H9 (cell line): Measurements from ENCODE around the gene CACNA1I. TPM values are rescaled to one million over a fixed set of nuclear protein-coding genes. Genes with fewer than 3 reads are reported as not detected.
A peak's percentile ranks its signal among the peaks of the same experiment; 100 is the strongest.

Experiments
- DNase-seq: peaks from one replicate; pipeline ENCODE4 v3.0.0-alpha.2; 2017
- H2AFZ ChIP-seq: one replicate; pipeline ENCODE4 v1.6.1; 2013; ENCODE audit warnings: mild to moderate bottlenecking, low read length, control low read depth, moderate library complexity
- H2AK5ac ChIP-seq: 2 replicates; pipeline ENCODE4 v1.6.1; 2013; ENCODE audit warnings: low read length, control low read depth, mixed read lengths; ENCODE audit not compliant: insufficient read length
- H2BK120ac ChIP-seq: one replicate; pipeline ENCODE4 v1.6.1; 2013; ENCODE audit warnings: low read depth, mild to moderate bottlenecking, low read length, control low read depth, inconsistent platforms; ENCODE audit not compliant: poor library complexity, severe bottlenecking
- H2BK12ac ChIP-seq: 2 replicates; pipeline ENCODE4 v1.6.1; 2013; ENCODE audit warnings: low read length, control low read depth, mixed read lengths, low read depth; ENCODE audit not compliant: insufficient read length
- H2BK15ac ChIP-seq: 2 replicates; pipeline ENCODE4 v1.6.1; 2013; ENCODE audit warnings: low read depth, low read length, control low read depth
- H2BK20ac ChIP-seq: one replicate; pipeline ENCODE4 v1.6.1; 2013; ENCODE audit warnings: low read depth, mild to moderate bottlenecking, low read length, control low read depth, inconsistent platforms; ENCODE audit not compliant: poor library complexity, severe bottlenecking
- H2BK5ac ChIP-seq: 2 replicates; pipeline ENCODE4 v1.6.1; 2013; ENCODE audit warnings: low read length, control low read depth, mixed read lengths; ENCODE audit not compliant: insufficient read length
- H3K14ac ChIP-seq: 2 replicates; pipeline ENCODE4 v1.6.1; 2013; ENCODE audit warnings: low read length, control low read depth; ENCODE audit not compliant: insufficient read depth
- H3K18ac ChIP-seq: 2 replicates; pipeline ENCODE4 v1.6.1; 2013; ENCODE audit warnings: low read depth, mild to moderate bottlenecking, mixed read lengths, low read length, control low read depth; ENCODE audit not compliant: insufficient read length
- H3K23ac ChIP-seq: 2 replicates; pipeline ENCODE4 v1.6.1; 2013; ENCODE audit warnings: low read length, control low read depth, mixed read lengths, low read depth; ENCODE audit not compliant: insufficient read length
- H3K23me2 ChIP-seq: 2 replicates; pipeline ENCODE4 v1.6.1; 2013; ENCODE audit warnings: low read depth, mild to moderate bottlenecking, mixed read lengths, low read length, control low read depth; ENCODE audit not compliant: insufficient read length, poor library complexity, severe bottlenecking
- H3K27ac ChIP-seq: 2 replicates; pipeline ENCODE4 v1.5.1; 2013; ENCODE audit warnings: low read length, control low read depth, mixed read lengths, low read depth; ENCODE audit not compliant: insufficient read length
- H3K27me3 ChIP-seq: 2 replicates; pipeline ENCODE4 v1.6.1; 2013; ENCODE audit warnings: low read length, control low read depth, inconsistent platforms; ENCODE audit not compliant: insufficient read depth
- H3K4ac ChIP-seq: 2 replicates; pipeline ENCODE4 v1.6.1; 2013; ENCODE audit warnings: low read depth, mild to moderate bottlenecking, control low read depth, inconsistent platforms, low read length, moderate library complexity
- H3K4me1 ChIP-seq: 2 replicates; pipeline ENCODE4 v1.6.1; 2013; ENCODE audit warnings: low read length, control low read depth, inconsistent platforms; ENCODE audit not compliant: insufficient read depth
- H3K4me2 ChIP-seq: 2 replicates; pipeline ENCODE4 v1.6.1; 2013; ENCODE audit warnings: low read length, control low read depth, mixed read lengths; ENCODE audit not compliant: insufficient read length, insufficient read depth
- H3K56ac ChIP-seq: 2 replicates; pipeline ENCODE4 v1.6.1; 2013; ENCODE audit warnings: low read depth, mild to moderate bottlenecking, mixed read lengths, low read length, control low read depth; ENCODE audit not compliant: insufficient read length
- H3K79me1 ChIP-seq: 2 replicates; pipeline ENCODE4 v1.6.1; 2013; ENCODE audit warnings: low read depth, mild to moderate bottlenecking, moderate library complexity, low read length, control low read depth, inconsistent platforms; ENCODE audit not compliant: insufficient read depth, poor library complexity, severe bottlenecking
- H3K79me2 ChIP-seq: 2 replicates; pipeline ENCODE4 v1.6.1; 2013; ENCODE audit warnings: low read length, control low read depth, inconsistent platforms; ENCODE audit not compliant: insufficient read depth
- H3K9ac ChIP-seq: 2 replicates; pipeline ENCODE4 v1.6.1; 2013; ENCODE audit warnings: low read length, control low read depth, mixed read lengths; ENCODE audit not compliant: insufficient read length; ENCODE audit errors: extremely low read depth
- H3K9me3 ChIP-seq: one replicate; pipeline ENCODE4 v1.6.1; 2013; ENCODE audit warnings: low read depth, low read length, inconsistent platforms; ENCODE audit not compliant: control insufficient read depth
- H3T11ph ChIP-seq: one replicate; pipeline ENCODE4 v1.6.1; 2013; ENCODE audit warnings: mild to moderate bottlenecking, low read length, control low read depth, inconsistent platforms
- H4K20me1 ChIP-seq: one replicate; pipeline ENCODE4 v1.6.1; 2013; ENCODE audit not compliant: control insufficient read depth, insufficient read length, insufficient read depth
- H4K5ac ChIP-seq: 2 replicates; pipeline ENCODE4 v1.6.1; 2013; ENCODE audit warnings: low read depth, mild to moderate bottlenecking, mixed read lengths, low read length, control low read depth; ENCODE audit not compliant: insufficient read length
- H4K8ac ChIP-seq: replicated peaks from 2 replicates; pipeline ENCODE4 v1.6.1; 2013; ENCODE audit warnings: low read length, control low read depth, mixed read lengths, low read depth; ENCODE audit not compliant: insufficient read length
- H4K91ac ChIP-seq: 2 replicates; pipeline ENCODE4 v1.6.1; 2013; ENCODE audit warnings: low read depth, mild to moderate bottlenecking, moderate library complexity, mixed read lengths, low read length, control low read depth; ENCODE audit not compliant: insufficient read length
- H3K27ac Mint-ChIP-seq, 3 experiments: 2 replicates in 2 of 3; 3 replicates in 1 of 3; pipeline ENCODE4 v1.8.0; 2020 to 2021; ENCODE audit warnings: mixed read lengths in 3 of 3, mild to moderate bottlenecking in 1 of 3, moderate library complexity in 1 of 3
- H3K27me3 Mint-ChIP-seq: 2 replicates; pipeline ENCODE4 v1.8.0; 2021; ENCODE audit warnings: low read depth, mild to moderate bottlenecking, moderate library complexity, mixed read lengths
- H3K36me3 Mint-ChIP-seq, 3 experiments: 2 replicates in 2 of 3; 3 replicates in 1 of 3; pipeline ENCODE4 v1.8.0; 2020 to 2021; ENCODE audit warnings: low read depth in 3 of 3, mixed read lengths in 3 of 3; ENCODE audit not compliant: insufficient read depth in 1 of 3
- H3K4me1 Mint-ChIP-seq, 2 experiments: 2 replicates each; pipeline ENCODE4 v1.8.0; 2020; ENCODE audit warnings: mixed read lengths in 2 of 2
- H3K4me3 Mint-ChIP-seq, 2 experiments: 2 replicates in 1 of 2; 3 replicates in 1 of 2; pipeline ENCODE4 v1.8.0; 2020 to 2021; ENCODE audit warnings: mild to moderate bottlenecking in 2 of 2, mixed read lengths in 2 of 2, moderate library complexity in 1 of 2
- H3K9me3 Mint-ChIP-seq, 2 experiments: 2 replicates in 1 of 2; 3 replicates in 1 of 2; pipeline ENCODE4 v1.8.0; 2020; ENCODE audit warnings: mild to moderate bottlenecking in 2 of 2, mixed read lengths in 2 of 2, moderate library complexity in 1 of 2
- WGBS: extraction: QIAGEN DNeasy Blood & Tissue Kit; methylation state at CpG from one replicate; pipeline ENCODE4 v1.1.7; 2013; ENCODE audit warnings: missing lambda C conversion rate, low lambda C conversion rate, mixed read lengths; ENCODE audit not compliant: insufficient read length; ENCODE audit errors: extremely low coverage; 5-methylcytosine and 5-hydroxymethylcytosine counted together
- total RNA-seq: library from RNA; stranded (reverse); gene quantifications from 2 replicates; pipeline ENCODE4 v1.2.1, GENCODE V29; 2021
- TF ChIP-seq, protein P1 (sequence below): fragments of 200-600 bp; sonication (generic); conservative IDR thresholded peaks from 3 replicates; pipeline ENCODE4 v1.8.0; 2021; ENCODE audit warnings: antibody characterized with exemption, mild to moderate bottlenecking

CACNA1I gene
- total RNA-seq, 1 experiment from 2014 or later = 0.50 TPM

- no peak overlapping the region for H2BK120ac ChIP-seq
- Mint-ChIP-seq H3K27me3 (peaks cover 42% of the 10 kb centered on the region), H3K4me1 (peaks cover 9 to 17% of the 10 kb centered on the region in 2 experiments), H3K4me3 (peak overlapping the region; percentile 54 to 84), H3K27ac (no peak overlapping the region), H3K36me3 (no peaks in the 10 kb centered on the region; a peak in 1 of 7 replicates), H3K9me3 (no peaks in the 10 kb centered on the region)
- DNase-seq = no peak
- H3K79me2 ChIP-seq = no peaks in the 10 kb centered on the region
- H3K9me3 ChIP-seq = no peaks in the 10 kb centered on the region
- no peak overlapping the region for H3K23ac ChIP-seq
- no peak overlapping the region for H3K4ac ChIP-seq
- H3K4me1 ChIP-seq = no peaks in the 10 kb centered on the region
- no peak overlapping the region for H3K27ac ChIP-seq
- TF ChIP-seq, protein P1, sequence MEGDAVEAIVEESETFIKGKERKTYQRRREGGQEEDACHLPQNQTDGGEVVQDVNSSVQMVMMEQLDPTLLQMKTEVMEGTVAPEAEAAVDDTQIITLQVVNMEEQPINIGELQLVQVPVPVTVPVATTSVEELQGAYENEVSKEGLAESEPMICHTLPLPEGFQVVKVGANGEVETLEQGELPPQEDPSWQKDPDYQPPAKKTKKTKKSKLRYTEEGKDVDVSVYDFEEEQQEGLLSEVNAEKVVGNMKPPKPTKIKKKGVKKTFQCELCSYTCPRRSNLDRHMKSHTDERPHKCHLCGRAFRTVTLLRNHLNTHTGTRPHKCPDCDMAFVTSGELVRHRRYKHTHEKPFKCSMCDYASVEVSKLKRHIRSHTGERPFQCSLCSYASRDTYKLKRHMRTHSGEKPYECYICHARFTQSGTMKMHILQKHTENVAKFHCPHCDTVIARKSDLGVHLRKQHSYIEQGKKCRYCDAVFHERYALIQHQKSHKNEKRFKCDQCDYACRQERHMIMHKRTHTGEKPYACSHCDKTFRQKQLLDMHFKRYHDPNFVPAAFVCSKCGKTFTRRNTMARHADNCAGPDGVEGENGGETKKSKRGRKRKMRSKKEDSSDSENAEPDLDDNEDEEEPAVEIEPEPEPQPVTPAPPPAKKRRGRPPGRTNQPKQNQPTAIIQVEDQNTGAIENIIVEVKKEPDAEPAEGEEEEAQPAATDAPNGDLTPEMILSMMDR = no peak
- no peak overlapping the region for H4K8ac ChIP-seq
- H4K91ac ChIP-seq = no peak overlapping the region
- H3K14ac ChIP-seq = no peak overlapping the region
- H4K5ac ChIP-seq = no peak overlapping the region
- no peak overlapping the region for H3K18ac ChIP-seq
- H3K23me2 ChIP-seq = peaks cover 4% of the 10 kb centered on the region
- H4K20me1 ChIP-seq = no peaks in the 10 kb centered on the region
- WGBS = no CpG with 5 or more reads among the region's 34 CpGs
- H3K9ac ChIP-seq = no peak overlapping the region
- H2AFZ ChIP-seq = no peak overlapping the region
- H2BK5ac ChIP-seq = no peak overlapping the region
- H3K4me2 ChIP-seq = no peak overlapping the region
- no peak overlapping the region for H2BK15ac ChIP-seq
- no peaks in the 10 kb centered on the region for H3K79me1 ChIP-seq
- H2AK5ac ChIP-seq = no peak overlapping the region
- peaks cover 36% of the 10 kb centered on the region for H3K27me3 ChIP-seq
- no peak overlapping the region for H2BK12ac ChIP-seq
- H3T11ph ChIP-seq = no peak overlapping the region
- no peak overlapping the region for H2BK20ac ChIP-seq
- no peak overlapping the region for H3K56ac ChIP-seq
Measured at GRCh38 chr22:39558254-39558727, 12.3 kb upstream of the CACNA1I start.
